HG03354 (cell line): ENCODE data around the gene ANKS4B.
"Not testable (repeated sequence)": the region's sequence is repeated elsewhere in the genome, so short reads cannot be mapped to it uniquely, and the experiment has no call there.

ENCODE experiments used
- ATAC-seq: cut with Tn5 transposase; IDR thresholded peaks from one replicate; pipeline ENCODE4 v1.9.1; 2021; ENCODE audit warnings: mild to moderate bottlenecking; ENCODE audit not compliant: unreplicated experiment, poor library complexity, severe bottlenecking

Gene ANKS4B, protein sequence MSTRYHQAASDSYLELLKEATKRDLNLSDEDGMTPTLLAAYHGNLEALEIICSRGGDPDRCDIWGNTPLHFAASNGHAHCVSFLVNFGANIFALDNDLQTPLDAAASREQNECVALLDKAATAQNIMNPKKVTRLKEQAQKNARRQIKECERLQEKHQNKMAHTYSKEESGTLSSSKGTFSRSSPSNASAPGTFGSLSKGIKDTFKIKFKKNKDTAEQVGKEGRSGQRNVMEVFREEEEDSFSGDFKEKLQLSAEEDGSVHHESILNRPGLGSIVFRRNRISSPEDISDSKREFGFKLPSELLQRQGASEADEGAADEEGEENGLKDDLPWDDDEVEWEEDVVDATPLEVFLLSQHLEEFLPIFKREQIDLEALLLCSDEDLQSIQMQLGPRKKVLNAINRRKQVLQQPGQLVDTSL

DNA sequence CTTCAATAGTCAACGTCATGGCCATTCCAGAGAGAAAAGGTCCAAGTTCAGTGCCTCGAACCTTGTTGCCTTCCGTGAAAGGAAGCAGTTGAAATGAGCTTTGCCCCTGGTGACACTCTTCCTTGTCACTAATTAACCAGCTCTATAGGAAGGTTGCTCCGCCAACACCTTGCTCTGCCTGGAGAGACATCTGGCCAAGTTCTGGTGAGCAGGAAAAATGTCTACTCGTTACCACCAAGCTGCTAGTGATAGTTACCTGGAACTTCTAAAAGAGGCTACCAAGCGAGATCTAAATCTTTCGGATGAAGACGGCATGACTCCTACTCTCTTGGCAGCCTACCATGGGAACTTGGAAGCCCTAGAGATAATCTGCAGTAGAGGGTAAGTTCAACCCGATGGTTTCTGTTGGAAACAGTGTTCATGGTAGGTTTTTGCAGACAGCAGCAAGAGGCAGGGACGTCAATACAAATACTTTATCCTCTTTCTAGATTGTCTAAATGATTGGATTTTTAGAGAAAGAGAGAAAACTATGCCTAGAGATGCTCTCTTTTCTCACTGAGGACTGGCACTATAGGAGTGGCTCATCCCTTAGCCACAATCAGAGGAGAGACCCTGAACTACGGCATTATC, at the start of gene ANKS4B:
Gene ANKS4B, plus strand, starts transcription at position 179 of the 630 bp plus-strand sequence. Its CDS starts 39 bp downstream, at position 218.
- no peak for ATAC-seq

DNA sequence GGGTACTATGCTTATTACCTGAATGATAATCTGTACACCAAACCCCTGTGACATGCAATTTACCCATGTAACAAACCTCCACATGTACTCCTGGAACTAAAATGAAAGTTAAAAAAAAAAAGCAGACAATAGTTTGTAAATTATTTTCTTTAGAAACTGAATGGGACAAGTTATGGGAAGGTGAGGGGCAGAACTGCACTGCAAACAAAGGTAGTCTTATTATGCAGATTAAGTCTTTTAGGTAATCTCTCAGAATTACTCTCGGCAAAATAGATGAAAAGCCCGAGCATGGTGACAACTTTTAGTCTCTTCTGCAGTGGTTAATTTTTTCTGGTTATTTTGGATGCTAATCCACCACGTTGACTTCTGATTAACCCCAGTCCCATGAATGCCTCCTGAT, 49.5 kb upstream of the ANKS4B start:
- ATAC-seq: no peak

DNA sequence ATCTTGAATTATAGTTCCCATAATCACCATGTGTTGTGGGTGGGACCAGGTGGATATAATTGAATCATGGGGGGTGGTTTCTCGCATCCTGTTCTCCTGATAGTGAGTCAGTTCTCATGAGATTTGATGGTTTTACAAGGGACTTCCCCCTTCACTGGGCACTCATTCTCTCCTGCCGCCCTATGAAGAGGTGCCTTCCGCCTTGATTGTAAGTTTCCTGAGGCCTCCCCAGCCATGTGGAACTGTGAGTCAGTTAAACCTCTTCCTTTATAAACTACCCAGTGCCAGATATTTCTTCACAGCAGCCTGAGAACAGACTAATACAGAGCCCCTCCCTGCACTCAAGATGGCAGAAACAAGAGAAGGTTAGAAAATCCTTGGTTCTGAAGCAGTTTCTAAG, 48.7 kb upstream of the ANKS4B start:
- ATAC-seq: no peak

DNA sequence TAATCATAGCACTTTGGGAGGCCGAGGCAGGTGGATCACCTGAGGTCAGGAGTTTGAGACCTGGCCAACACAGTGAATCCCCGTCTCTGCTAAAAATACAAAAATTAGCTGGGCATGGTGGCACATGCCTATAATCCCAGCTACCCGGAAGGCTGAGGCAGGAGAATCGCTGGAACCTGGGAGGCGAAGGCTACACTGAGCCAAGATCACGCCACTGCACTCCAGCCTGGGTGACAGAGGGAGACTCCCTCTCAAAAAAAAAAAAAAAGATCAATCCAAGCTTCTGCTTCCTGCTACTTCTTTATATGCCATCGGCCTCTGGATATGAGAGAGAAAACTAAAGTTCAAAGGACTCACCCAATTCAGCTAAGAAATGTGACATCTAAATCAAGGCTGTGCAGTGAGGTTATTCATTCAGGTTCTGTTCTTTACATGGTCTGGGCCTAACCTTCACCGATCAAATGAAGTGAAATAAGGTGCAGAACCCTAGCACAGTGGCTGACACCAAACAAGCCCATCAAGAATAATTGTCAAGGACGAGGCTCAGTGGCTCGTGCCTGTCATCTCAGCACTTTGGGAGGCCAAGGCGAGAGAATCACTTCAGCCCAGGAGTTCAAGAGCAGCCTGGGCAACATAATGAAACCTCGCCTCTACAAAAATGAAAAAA, 47.7 kb upstream of the ANKS4B start:
- no peak for ATAC-seq

DNA sequence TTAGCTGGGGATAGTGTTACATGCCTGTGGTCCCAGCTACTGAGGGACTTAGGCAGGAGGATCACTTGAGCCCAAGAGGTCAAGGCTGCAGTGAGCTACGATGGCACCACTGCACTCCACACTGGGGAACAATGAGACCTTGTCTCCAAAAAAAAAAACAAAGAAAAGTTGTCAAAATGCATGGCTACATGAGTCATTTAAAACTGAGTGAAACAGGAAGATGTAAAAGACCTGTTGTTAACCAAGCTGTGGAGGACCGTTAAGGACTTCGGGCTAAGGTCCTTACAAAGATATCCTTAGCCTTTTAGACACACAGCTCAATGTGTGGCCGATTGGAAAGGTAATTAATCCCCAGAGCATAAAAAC, 47.2 kb upstream of the ANKS4B start:
- no peak for ATAC-seq

DNA sequence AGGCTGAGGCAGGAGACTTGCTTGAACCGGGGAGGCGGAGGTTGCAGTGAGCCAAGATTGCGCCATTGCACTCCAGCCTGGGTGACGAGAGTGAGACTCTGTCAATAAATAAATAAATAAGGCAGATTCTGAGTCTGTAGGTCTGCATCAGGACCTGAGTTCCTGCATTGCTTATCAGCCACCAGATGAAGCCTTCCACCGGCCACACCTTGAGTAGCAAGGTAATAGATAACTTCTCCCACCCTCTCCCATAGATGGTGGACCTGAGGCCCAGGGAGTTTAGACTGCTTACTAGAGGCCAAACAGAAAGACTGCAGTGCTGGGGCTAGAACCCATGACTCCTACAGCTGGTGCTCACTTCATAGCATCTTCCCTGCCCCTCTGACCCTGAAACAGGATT, 44.2 kb upstream of the ANKS4B start:
- no peak for ATAC-seq

DNA sequence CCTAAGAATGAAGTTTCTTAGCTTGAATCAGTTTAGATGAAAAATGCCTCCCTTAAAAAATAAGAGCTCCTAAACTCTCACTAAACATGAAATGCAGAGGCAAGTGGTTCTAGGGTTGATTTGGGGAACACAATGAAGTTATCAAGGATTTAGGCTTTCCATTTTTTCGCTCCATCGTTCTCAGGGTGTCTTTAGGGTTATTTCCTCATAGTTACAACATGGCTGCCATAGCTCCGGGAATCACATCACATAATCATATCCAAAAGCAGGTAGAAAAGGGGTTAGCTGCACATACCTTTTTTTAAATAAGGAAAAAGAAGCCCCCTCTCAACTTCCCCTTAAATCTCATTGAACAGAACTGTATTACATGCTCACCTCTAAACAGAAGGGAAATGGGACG, 43.5 kb upstream of the ANKS4B start:
- no peak for ATAC-seq

DNA sequence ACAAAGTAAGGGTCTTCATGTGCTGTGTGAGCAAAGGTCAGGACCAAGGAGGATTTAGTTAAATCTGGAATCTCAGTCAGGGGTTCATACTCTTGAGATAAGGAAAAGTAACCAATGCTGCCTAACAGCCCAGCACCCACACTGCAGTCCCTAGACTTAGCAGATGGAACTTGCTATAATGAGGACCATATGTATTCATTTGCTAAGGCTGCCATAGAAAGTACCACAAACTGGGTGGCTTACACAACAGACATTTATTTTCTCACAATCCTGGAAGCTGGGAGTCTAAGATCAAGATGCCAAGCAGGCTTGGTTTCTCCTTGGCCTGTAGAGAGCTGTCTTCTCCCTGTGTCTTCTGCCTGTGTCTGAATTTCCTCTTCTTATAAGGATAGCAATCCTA, 42.9 kb upstream of the ANKS4B start:
- no peak for ATAC-seq

DNA sequence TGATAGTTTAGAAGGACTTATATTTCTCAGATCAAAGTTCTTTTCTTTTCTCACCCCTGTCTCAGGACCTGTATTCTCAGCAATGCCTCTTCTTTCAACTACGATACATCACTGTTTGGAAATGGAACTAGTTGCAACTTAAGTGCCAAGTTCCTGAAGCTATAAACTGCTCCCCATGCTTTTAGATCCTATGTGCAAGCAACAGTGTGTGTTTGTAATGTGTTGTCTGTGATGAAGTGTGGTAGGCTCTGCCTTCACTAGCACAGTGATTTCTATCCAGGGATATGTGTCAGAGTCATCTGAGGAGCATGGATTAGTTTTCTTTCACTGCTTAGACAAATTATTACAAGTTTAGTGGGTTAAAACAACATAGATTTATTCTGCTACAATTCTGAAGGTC, 40.5 kb upstream of the ANKS4B start:
- ATAC-seq: no peak

DNA sequence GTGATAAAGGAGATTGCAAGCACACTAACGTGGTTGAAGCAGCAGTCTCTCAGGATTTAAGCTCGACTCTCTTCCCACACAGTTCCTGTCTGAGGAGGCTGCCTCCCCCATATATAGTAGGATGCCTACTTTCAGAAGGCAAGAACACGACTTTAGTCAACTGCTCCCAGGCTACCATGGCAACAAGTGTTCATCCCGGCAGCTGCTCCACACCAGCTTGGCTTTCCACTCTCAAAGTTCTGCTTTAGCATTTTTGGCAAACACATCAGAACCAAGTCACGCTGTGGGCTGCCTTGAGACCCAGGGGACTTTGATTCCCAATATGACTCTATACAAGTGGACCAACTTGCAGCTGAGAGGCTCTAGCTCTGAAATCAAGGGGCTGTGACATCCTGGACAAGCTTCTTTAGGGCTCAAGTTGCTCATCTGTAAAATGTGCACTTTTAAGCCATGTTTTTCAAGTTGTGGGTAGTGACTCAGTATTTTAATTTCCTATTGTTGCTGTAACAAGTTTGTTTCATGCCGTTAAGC, 38.7 kb upstream of the ANKS4B start:
- no peak for ATAC-seq

DNA sequence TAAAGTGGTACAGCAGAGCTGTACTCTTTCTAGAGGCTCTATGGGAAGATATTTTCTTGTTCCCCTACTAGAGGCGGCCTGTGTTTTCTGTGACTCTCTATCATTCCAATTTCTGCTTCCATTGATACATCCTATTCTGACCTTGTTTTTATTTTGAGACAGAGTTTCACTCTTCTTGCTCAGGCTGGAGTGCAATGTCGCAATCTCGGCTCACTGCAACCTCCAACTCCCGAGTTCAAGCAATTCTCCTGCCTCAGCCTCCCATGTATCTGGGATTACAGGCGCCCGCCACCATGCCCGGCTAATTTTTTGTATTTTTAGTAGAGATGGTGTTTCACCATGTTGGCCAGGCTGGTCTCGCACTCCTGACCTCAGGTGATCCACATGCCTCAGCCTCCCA, 38.2 kb upstream of the ANKS4B start:
- ATAC-seq: not testable (repeated sequence)

DNA sequence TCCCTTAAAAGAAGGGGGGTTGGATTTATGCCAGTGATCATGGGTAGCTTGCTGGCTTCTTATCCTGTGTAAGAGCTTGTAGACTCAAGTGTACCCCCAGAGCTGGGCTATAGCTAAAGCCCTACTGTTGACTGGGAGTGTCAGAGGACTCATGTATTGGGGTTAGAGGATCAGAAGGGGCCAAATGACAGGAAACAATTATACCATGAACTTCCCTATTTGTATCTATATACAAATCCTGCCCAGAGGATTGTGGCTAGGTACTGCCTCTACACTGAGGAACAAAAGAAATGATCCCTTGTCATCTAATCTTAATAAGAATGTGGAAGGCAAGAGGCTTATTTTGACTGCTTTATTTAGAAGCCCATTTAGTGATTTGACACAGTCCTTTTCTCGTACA, 36.4 kb upstream of the ANKS4B start:
- no peak for ATAC-seq

DNA sequence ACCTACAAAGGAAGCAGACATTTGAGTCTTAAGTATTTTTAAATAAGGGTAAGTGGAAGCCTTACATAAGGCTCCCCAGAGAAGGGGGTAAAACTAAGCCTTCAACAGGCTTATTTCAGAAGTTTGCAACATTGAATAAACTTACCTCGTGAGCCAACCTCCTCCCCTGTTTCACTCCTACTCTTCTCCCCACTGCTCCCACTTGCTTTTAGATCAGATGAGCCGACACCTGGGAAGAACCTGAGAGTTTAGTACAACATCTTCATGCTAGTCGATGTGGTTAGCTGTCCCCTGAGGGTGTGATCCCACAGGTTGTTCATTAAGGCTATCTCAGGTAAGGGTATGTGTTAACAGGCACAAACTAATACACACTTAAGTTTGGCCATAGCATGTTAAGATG, 35.9 kb upstream of the ANKS4B start:
- no peak for ATAC-seq

DNA sequence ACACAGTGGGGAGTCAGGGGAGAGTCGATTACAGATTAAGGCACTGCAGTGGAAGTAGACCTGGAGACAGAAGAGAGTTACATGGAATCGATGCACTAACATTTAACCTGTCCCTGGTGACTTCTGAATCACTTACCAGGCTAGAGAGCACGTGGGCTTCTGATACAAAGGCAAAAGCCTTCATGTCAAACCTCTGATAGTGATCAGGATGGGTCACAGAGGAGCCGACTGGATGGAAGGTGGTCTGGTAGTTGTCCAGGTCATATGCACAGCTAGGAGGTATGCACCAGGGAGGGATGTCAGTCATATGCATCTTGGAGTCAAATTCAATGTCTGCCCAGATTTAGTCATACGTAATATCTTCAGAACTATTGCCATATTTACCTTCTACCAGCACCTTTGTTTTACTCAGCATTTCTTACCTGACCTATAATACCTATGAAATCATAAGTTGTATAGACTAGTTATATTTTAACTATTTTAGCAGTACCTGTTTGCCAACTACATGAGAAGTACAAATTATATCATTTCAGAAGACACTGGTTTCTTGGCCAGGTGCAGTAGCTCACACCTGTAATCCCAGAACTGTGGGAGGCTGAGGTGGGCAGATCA, 33.8 kb upstream of the ANKS4B start:
- ATAC-seq: no peak

DNA sequence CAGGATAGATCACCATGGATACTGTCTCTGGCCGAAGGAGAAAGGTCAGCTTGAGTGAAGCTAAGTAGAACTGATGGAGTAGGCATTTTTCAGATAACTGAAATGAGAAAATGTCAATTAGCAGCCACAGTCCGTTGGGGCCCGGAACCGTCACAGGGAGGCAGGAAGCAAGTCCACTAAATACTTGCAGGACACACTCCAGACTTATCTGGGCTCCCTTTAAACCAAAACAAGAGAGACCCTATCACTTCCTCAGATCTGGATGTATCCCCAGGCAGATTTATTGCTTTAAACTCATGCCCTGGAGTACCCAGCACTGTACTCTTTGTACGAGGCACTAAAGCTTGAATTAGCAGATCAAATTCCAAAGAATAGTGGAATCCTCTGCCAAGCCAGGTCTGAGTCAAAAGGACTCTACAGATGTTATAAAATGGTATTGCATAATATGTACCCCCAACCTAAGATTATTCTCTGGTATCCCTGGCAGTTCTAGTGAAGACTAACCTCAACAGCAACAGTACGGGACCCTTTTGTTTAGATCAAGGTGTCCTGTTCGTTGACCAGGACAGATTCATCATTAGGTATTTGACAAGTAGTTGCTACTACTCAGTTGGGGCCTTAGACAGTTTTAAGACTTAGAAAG, 30.2 kb upstream of the ANKS4B start:
- ATAC-seq: no peak

DNA sequence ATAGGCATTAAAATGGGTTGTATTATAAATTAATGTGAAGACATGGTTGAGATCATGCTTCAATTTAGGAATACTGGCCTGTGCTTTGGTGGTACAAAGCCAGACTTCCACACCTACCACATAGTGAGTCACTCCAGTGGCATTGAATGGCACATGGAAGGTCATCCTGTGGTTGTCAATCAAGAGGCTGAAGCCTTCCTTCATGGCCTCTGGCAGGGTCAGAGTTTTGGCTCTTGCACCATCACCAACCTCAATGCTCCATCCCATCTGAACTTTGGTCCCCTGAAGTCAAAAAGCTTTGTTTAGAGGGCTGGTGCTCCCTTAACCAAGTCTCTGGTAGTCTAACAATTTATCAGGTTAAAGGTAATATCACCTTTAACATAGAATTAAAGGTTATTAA, 28.2 kb upstream of the ANKS4B start:
- no peak for ATAC-seq

DNA sequence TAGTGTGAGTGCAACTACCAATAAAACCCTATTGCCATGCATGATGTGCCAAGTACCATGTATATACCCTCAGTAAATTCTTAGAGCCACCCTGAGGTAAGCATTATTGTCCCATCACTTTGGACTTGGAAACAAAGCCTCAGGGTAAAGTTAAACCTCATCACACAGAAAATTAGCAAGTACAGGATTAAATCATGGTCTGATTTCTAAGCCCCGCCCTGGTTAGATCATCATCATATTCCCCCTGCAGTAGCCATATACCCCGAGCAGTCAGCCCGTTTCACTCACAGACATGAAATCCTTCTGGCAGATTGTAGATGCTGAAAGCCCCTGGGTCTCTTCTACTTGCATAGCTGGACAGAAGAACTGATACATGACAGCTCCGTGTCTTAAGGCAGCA, 26.9 kb upstream of the ANKS4B start:
- no peak for ATAC-seq

DNA sequence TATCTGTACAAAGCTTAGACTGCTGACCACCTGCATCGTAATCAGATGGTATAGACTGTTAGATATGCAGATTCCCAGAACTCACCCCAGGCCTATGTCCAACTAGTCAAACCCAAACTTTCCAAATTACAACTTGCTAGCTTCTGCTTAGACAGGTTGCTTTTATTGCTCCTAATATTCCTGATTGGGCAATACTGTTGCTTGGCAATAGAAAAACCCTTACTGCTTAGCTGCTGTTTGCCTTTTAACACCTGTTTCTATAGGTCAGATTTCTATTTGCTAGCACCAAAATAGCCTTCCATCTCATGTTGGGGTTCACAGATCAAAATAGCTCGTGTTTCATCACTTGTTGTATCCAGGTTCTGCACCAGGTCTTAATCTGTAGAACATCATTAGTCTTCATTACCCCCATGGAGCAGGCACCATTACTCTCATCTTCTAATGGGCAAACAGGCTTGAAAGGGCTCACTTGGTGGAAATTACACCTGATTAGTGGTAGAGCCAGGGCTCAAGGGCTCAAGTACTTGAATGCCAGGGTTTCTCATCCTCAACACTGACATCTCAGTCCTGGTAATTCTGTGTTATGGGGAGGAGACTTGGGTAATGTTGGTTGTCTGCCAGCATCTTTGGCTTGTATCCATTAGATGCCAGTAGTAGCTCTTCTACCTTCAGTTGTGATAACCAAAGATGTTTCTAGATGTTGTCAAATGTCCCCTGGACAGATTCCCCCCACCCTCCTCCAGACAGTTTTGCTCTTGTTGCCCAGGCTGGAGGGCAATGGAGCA, 24.9 kb upstream of the ANKS4B start:
- ATAC-seq: no peak

DNA sequence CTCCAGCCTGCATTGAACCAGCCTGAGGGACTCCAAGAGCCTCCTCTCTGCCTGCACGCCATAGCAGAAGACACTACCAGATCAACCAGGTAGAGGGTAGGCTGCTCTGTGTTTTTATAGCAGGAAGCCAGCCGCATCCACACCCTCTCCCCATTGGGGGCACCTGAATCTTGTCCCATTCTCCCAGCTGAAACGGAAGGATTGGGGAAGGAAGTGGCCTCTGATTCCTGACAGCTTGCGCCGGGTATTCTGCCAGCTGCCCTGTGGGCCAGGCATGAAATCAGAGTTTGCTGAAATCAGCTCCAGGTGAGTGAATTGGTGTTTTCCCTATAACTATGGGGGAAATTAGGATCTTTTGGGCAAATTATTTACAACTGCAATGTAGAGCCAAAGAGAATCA, 22.0 kb upstream of the ANKS4B start, which contains the start of gene ZP2:
Gene ZP2, minus strand, starts transcription at position 89 of the 400 bp plus-strand sequence. Its CDS starts 27 bp downstream, at position 62.
- ATAC-seq: no peak
